ENCODE results near the gene MDN1. TPM values are rescaled to one million over a fixed set of nuclear protein-coding genes. Genes with fewer than 3 reads are reported as not detected.
A peak's percentile ranks its signal among the peaks of the same experiment; 100 is the strongest.

Gene MDN1
- total RNA-seq, 2 experiments from 2014 or later, result 69.0 TPM

- H3K27ac Mint-ChIP-seq, result no peak overlapping the region
- H3K9me3 Mint-ChIP-seq, result no peaks in the 10 kb centered on the region
- no peak overlapping the region for H3K4me3 Mint-ChIP-seq
- H3K36me3 Mint-ChIP-seq (ENCODE audit: low read depth), result peaks cover 53% of the 10 kb centered on the region
- TF ChIP-seq CTCF (IDR thresholded peaks at IDR 0.05), result no peak
- H3K4me1 Mint-ChIP-seq (ENCODE audit: low read depth), result peaks cover 3% of the 10 kb centered on the region
- POLR2A ChIA-PET, result no interaction called here
- H3K27me3 Mint-ChIP-seq, result no peaks in the 10 kb centered on the region
- ATAC-seq (no peak), DNase-seq (no peak)
- intact Hi-C loops (cut with micrococcal nuclease), result no loop called here
- CTCF ChIA-PET, result interaction anchor here (1.1 kb wide), 1 partner anchor 55 kb away, joined by 3 read pairs; no protein-coding TSS in a partner anchor
Observed at GRCh38 chr6:89695667-89696066, 123.9 kb downstream of the MDN1 start.

- ChIA-PET POLR2A (interaction anchor here (0.6 to 0.9 kb wide), 2 partner anchors 18 to 22 kb away, joined by 3 read pairs; no protein-coding TSS in a partner anchor), CTCF (interaction anchor here (1.1 kb wide), 1 partner anchor 57 kb away, joined by 3 read pairs; no protein-coding TSS in a partner anchor)
- DNase-seq (no peak), ATAC-seq (no peak)
- no peak for TF ChIP-seq CTCF (IDR thresholded peaks at IDR 0.05)
- intact Hi-C loops (cut with micrococcal nuclease), result no loop called here
- Mint-ChIP-seq H3K27me3 (no peaks in the 10 kb centered on the region), H3K4me3 (no peak overlapping the region), H3K36me3 (ENCODE audit: low read depth) (peaks cover 55% of the 10 kb centered on the region), H3K4me1 (ENCODE audit: low read depth) (peaks cover 3% of the 10 kb centered on the region), H3K27ac (no peak overlapping the region), H3K9me3 (no peaks in the 10 kb centered on the region)
Observed at GRCh38 chr6:89694428-89694827, 125.2 kb downstream of the MDN1 start.

- intact Hi-C loops (cut with micrococcal nuclease), result no loop called here
- ChIA-PET CTCF (no interaction called here), POLR2A (no interaction called here)
- Mint-ChIP-seq H3K4me1 (ENCODE audit: low read depth) (peaks cover 3% of the 10 kb centered on the region), H3K4me3 (no peak overlapping the region), H3K9me3 (no peaks in the 10 kb centered on the region), H3K27ac (no peak overlapping the region), H3K36me3 (ENCODE audit: low read depth) (peaks cover 58% of the 10 kb centered on the region), H3K27me3 (no peaks in the 10 kb centered on the region)
- DNase-seq (no peak), ATAC-seq (no peak)
- TF ChIP-seq CTCF (IDR thresholded peaks at IDR 0.05), result no peak
Observed at GRCh38 chr6:89693207-89693606, 126.4 kb downstream of the MDN1 start.

GRCh38 chr6:89692256-89692655 is 127.3 kb downstream of the MDN1 start:
- intact Hi-C loops (cut with micrococcal nuclease), result no loop called here
- DNase-seq, result no peak
- Mint-ChIP-seq H3K27me3 (no peaks in the 10 kb centered on the region), H3K9me3 (no peaks in the 10 kb centered on the region), H3K27ac (no peak overlapping the region), H3K4me3 (no peak overlapping the region), H3K4me1 (ENCODE audit: low read depth) (peaks cover 3% of the 10 kb centered on the region), H3K36me3 (ENCODE audit: low read depth) (peaks cover 60% of the 10 kb centered on the region)
- POLR2A ChIA-PET, result interaction anchor here (0.6 kb wide), 1 partner anchor 33 kb away, joined by 4 read pairs; no protein-coding TSS in a partner anchor
- ATAC-seq, result no peak
- CTCF ChIA-PET, result no interaction called here
- TF ChIP-seq CTCF (IDR thresholded peaks at IDR 0.05), result no peak

- CTCF ChIA-PET, result no interaction called here
- POLR2A ChIA-PET, result no interaction called here
- Mint-ChIP-seq H3K9me3 (no peaks in the 10 kb centered on the region), H3K4me3 (no peak overlapping the region), H3K36me3 (ENCODE audit: low read depth) (peaks cover 58% of the 10 kb centered on the region), H3K27me3 (no peaks in the 10 kb centered on the region), H3K4me1 (ENCODE audit: low read depth) (peaks cover 3% of the 10 kb centered on the region), H3K27ac (peak overlapping the region; percentile 43)
- intact Hi-C loops (cut with micrococcal nuclease), result no loop called here
- ATAC-seq (no peak), DNase-seq (no peak)
- TF ChIP-seq CTCF (IDR thresholded peaks at IDR 0.05), result no peak
Observed at GRCh38 chr6:89690944-89691324, 128.7 kb downstream of the MDN1 start.

Measured in activated CD8-positive, alpha-beta T cell treated with anti-CD3 and anti-CD28 coated beads for 36 hours (primary cell).